GM19238 (cell line): ENCODE data around the gene MAP3K14.
A peak's percentile ranks its signal among the peaks of the same experiment; 100 is the strongest.

Experiments
- DNase-seq: peaks from one replicate; pipeline ENCODE4 v3.0.0; 2011; ENCODE audit warnings: low spot score; ENCODE audit not compliant: insufficient read length

Gene MAP3K14

DNA sequence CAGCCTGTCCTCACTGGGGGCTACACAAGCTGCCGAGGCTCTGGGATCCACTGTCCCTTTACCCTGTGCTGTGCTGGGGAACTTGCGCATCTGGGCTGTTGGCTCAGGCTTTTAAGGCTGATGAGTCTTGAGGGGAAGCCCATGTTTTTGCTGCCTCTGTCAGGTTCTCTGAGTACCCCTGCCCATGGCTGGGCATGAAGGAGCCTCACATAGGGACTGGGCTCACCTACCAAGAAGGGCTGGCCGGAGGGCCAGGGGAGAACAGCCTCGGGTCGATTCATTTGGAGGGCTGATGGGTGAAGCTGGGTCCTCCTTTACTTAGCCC is 80.6 kb downstream of the MAP3K14 start:
- DNase-seq = no peak

DNA sequence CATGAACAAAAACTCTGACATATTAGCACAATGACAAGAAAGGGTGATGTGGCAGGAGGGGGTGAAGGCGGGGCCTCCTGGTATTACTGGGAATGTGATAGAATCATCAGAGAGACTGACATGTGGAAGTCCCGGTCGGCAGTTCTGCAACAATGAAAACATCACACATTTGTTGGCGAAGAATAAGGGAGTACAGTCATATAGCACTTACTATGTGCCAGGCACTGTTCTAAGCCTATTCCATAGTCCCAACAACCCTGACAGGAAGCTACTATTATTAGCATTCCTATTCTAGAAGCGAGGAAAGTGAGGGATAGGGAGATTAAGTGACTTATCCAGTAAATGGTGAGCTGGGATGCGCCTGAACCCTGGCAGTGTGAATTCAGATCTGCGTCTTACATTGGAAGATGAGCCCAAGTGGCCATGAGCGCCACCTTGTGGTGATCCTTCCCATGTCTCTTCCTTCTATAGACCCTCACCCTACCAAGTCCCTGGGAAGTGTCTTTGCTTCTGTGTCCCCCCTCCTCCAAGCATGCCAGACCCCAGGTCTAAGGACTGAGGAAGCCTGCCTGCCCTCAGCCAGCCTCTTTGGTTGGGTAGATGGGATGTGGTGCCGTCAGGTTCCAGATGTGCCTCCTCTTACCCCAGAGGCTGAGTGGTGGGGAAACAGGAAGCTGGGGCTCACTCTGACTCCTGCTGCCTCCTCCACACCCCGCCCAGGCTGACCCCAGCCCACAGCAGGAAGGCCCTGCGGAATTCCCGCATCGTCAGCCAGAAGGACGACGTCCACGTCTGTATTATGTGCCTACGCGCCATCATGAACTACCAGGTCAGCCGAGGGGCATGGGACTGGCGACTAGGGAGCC is 81.2 kb downstream of the MAP3K14 start:
- DNase-seq = peak; percentile 77

DNA sequence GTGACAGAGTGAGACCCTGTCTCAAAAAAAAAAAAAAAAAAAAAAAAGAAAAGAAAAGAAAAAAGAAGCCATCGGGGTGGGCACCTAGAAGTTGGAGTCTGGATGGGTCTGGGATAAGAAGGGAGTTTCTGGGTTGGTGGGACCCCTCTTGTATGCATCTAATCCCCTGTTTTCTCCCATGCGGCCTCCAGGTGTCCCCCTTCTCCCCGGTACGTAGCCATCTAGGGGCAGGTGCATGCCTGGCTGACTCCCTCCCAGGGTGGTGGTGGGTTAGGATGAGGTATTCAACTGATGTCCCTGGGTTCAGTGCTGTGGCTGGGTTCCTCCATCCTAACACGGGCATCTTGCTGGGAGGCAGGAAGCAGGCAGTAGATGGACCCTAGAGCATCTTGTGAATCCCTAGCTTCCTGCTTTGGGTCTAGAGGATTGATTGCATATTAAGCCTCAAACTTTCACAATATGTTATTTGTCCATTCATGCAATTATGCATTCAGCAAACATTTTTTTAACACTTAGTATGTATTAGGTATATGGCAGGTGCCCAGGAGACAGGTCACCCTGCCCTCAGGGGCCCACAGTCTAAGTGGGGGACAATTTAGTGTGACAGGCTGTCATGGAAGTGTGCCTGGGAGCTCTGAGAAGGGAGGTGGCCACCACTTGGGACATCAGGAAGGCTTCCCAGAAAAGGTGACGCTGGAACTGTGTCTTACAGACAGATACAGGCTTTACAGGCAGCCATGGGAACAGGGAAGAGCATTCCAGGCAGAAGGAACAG is 82.0 kb downstream of the MAP3K14 start:
- peak; percentile 66 for DNase-seq

DNA sequence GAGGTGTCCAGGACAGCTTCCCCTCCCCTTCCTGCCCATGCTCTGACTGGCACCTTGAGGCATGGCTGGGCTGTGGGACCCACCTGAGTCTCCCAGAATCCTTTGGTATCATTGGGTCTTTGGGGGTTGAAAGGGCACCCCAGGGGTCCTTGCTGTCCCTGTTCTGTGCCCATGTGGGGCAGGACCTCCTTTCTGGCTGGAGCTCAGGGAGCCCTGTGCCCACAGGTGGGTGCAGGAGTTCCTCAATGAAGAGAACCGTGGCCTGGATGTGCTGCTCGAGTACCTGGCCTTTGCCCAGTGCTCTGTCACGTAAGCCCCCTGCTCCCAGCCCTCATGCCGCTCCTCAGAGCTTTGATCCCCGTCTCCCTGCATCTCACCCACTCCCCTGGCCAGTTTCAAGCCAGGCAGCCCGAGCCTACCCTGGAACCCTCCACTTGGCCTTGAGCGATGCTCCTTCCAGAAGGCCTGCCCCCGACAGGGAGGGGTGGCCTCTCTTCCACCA is 83.3 kb downstream of the MAP3K14 start:
- no peak for DNase-seq

DNA sequence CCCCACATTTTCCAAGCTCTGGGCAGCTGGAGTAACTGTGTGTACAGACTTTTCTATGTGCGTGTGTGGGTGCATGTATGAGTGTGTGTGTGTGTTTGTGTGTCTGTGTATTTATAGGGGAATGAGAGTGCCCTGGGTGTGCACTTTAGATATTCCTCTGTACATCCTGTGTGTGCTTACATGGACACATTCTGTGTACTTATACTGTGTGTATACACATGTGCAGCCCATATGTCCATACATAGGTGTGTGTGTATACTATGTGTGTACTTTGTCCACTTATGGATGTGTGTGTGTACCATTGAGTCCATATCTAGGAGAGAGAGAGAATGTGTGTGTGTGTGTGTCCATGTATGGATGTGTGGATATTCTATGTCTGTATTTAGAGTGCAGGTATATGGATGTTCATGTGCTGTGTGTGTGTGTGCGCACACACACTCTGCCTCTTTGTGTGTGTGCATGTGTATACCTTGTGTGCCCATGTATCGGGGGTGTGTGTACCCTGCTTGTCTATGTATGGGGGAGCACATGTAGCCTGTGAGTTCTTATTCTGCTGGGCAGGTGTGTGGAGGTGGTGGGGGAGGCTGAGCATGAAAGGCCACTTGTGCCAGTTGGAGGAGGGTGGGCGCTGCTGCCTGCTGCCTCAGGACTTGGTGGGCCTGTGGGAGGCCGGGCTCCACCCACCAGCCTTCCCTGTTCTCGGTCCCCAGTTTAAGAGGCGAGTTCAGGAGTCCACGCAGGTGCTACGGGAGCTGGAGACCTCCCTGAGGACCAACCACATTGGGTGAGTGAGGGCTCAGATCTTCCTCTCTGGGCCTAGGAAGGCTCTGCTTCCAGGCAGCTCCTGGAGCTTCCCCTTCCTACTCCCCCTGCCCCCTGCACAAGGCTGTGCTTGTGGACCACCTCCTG is 84.1 kb downstream of the MAP3K14 start:
- no peak for DNase-seq

DNA sequence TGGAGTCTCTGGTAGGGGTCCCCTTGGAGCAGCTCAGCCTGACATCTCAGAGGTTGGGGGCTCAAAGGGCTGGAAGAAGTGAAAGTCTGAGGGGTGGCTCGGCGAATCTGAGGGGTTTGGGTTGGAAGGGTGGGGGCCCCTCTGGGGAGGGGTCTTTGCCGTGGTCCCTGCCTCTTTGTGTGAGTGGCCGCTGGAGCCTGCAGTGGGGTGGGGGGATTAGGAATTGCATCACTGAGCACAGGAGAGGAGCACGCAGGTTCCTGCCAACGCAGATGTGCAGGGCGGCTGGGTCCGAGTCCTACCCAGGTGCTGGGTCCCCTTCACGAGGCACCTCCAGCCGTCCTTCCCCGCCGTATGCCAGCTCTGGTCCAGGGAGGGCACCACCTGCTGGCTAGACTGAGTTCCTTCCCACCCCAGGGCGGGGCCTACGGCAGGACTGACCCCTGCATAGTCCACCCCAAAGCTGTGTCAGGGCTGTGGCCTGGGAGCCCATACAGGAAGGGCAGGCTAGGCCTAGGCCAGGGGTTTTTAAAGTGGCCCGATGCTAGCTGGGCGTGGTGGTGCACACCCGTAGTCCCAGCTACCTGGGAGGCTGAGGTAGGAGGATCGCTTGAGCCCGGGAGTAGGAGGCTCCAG is 85.2 kb downstream of the MAP3K14 start:
- DNase-seq = no peak

DNA sequence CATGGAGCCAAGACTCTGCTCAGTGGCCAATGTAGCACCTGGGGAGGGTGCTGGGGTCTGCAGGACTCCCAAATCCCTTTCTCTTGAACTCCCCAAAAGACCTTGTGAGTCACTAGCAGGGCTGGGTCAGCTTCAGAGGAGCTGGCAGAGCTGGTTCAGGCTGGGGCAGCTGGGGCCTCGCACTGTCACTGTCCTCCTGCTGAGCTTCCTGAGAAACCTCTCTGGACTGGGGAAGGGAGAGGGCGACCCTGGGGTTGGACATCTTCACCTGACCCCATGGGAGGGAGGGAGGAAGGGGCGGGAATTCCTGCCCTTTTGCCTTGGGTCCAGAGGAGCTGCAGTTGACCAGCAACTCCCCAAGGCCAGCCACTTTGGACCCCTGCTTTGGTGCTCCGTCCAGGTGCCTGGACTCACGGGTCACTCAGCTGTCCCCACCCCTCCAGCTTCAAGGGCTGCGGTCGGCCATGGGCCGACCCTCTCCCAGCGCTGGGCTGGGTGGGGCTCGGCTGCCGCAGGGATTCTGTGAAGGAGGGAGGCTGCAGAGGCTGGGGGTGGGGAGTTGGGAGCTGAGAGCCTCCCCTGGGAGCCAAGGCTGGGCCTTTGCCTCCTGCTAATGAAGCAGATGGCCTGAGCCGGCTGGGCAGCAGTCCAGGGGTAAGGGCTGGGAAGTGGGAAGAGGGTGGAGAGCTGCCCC is 85.9 kb downstream of the MAP3K14 start:
- DNase-seq = no peak

DNA sequence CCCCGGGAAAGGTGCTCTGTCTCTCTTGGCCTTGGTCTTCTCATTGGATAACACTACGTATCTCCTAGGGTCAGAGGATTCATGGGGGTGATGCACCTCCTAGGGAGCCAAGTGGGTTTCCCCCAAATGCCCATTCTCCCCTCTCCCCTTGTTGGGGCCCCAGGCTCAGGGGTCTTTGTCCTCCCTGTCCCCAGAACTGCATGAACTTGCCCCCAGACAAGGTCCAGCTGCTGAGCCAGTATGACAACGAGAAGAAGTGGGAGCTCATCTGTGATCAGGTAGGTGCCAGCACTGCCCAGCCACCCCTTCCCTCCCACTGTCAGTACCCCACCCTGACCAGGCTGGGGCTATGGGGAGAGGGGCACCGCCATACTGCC is 86.4 kb downstream of the MAP3K14 start:
- no peak for DNase-seq

DNA sequence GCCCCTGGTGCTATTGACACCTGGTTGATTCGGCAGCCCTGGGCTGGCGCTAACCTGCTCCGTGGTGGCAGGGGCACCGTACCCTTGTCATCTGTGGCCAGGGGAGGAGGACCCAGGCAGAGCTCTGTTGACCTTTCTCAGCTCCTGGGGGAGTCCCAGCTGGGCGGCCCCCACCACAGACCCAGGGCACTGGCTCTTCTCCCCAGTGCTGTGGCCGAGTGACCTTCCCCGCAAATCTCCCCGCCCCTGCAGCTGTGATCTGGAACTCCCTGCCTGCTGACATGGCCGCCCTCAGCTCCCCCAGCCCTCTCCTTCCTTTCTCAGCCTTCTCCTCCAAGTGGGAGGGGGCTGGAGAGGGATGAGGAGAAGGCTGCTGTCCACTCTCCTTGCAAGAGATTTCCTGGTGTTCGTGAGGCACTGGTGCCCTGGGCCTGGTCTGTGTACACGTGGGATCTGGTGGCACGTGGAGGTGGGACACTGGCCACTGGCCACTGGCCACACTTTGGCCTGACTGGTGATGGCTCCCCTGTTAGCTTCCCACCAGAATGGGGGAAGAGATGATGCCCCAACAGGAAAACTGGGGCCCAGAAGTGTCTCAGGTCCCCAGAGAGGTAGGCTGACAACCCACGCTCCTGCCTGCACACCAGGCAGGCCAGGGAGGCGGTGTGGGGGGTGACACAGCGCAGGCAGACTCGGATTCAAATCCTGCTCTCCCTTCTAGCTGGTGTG is 87.0 kb downstream of the MAP3K14 start:
- no peak for DNase-seq

DNA sequence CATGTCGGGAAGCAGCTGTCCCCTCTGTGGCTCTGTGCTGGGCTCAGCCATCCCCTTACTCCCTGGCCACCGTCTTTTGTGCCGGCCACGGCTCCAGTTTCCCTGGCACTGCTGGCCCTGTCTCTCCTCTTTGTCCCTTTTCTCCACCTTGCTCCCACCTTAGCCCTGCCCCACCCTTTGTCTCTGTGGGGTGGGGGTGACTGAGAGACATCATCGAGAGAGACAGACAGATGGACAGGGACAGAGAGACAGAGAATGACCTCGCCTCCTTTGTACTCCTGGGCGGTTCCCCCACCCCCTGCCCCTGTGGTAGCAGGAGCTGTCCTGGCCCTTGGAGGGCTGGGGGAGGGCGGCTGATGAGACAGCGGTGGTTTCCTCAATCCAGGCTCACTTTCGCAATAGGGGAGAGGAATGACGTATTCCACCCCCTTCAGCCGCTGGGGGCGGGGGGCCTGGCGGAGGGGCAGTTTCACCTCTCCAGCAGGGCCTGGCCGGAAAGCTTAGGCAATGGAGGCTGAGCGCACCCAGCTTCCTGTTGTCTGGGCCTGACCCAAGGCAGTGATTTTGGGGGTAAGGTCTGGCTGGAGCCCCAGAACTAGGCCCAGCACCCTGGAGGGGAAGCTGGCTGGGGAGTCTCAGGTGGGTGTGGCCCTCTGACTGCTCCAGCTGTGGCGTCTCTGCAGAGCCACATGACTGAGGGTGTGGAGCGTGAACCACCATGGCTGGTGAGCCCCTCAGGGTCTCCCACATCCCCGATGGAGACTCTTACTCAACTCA is 87.9 kb downstream of the MAP3K14 start:
- peak; percentile 83 for DNase-seq

DNA sequence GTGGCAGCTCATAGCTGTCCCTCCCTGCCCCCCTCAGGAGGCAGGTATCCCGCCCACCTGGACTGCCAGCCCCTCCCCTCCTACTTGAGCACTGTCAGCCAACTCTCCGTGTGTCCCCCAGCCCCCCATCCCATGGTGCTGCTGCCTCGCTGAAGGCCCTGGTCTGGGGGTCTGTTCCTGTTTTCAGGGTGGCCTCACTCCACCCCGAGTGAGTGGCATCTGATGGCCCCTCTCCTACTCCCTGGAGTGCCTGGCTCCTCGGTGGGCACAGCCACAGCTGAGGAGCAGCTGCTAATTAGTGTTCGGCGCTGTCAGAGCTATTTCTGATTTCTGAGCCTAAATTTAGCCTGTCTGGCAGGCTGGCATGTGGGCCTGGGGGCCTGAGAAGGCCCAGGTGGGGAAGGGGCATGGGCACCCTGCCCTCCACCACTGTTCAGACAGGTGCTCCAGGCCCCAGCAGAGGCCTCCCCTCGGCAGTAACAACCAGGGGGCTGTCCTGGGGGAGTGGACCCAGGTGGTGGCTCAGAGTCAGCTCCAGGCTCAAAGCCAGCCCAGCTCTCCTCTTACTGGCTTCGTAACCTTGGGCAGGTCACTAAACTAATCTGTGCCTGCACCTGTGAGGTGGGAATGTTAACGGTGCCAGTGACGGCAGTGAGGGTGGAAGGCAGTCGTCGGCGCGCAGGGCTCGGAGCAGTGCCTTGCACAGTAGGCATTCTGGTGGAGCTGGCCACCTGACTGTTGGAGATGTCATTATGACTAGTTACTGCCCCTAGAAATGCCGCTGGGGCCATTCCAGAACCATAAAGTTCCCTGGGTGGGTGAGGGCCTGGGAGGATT is 88.7 kb downstream of the MAP3K14 start:
- DNase-seq = peak; percentile 7

DNA sequence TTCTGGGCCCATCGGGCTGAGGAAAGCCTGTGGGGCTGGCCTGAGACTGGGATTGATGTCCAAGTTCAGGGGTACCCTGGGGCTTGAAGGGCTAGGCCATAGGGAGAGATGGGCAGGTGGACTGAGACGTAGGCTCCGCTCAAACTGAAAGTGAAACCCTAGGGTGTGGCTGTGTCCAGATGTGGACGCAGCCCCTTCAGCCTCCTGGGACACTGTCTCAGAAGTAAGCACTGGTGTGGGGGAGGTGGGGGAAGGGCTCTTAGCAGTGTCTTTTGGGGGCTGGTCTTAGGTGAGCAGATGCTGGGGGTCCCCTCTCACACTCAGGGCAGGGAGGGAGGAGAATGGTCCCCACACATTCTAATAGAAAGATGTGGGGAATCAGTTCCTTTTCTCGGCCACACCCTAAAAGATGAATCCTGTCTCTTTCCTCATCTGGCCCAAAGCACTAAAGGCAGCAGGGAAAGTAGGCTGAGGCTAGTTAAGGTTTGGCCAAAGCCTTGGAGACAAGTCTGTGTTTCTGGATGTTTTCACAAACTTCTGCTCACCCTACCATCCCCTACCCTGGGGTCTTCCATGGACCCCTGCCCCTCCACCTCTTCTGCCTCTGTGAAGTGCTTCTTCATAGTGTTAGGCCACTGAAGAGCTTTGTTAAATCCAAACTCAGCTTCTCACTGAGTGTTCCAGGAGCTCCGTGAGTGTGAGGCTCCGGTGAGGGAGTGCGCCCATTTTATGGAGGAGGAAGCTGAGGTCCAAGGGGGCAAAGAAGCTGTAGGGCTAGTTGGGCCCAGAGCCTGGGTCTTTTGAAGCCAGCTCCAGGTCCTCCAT is 89.5 kb downstream of the MAP3K14 start:
- peak; percentile 64 for DNase-seq

DNA sequence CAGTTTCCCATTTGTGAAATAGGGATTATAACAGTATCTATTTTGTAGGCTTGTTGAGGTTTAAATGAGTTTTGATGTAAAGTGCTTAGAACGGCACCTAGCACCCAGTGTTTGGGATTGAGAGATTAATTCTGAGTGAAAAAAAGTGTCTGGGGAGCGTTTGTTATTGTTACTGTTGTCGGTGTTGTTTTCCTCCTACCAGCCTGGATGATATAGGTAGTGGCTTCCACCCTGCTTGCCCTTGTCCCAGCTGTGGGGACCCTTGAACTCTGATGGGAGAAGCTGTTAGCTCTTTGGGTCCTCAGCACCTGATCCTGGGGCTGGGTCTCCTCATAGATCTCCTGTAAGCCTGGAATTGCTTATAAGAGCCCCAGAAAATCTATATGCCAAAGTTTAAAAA is 90.2 kb downstream of the MAP3K14 start:
- no peak for DNase-seq

DNA sequence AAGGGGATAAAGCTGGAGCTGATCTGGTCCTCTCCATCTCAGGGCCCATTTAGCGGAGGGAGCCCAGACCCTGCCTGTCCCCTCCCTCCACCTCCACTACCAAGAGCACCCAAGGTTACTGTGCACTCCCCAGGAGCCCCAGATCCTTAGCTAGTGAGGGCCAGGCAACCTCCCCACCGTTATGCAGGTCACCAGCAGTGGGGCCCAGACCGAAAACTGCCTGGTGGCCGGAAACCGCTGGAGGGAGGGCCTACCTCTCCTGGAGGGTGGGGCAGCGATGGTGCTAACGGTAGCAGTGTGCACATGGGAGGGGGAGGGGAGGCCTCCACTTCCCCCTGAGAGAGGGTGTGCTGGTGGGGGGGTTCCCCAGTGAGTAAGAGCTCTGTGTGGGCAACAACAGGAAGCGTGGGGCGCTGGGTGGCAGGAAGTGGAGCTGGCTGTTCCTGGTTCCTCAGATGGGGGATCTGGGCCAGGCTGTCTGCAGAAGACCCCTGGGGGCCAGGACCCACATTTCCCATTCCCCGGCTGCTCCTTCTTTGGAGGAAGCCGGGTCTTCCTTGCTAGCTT is 90.8 kb downstream of the MAP3K14 start:
- peak; percentile 88 for DNase-seq

DNA sequence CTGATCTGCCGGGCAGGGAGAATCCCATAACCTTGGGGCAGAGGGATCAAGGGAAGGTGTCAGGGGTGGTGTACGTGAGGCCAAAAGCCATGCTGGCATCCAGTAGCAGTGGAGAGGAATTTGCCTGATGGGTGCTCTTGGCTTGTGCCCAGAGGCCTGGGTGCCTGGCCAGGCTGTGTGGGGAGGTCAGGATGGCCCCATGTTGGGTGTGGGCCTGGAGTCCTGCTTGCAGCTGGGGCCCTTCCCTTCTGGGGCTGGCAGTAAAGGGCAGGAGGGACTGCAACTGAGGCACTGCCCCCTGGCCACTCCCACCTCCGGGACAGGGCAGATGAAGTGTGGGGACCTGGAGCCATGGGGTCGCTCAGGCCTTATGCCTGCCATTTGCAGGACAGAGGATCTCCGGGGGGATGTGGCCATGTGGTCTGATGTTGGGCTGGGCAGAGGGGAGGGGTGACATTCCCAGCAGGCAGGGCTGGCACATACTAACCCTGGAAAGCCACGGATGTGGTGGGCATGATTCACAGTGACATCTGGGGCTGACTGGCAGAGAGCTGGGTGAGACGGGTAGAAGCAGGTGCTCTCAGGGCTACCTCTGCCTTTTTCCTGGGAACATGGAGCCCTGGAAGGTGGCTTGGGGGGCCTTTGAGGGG is 91.6 kb downstream of the MAP3K14 start:
- peak; percentile 5 for DNase-seq

DNA sequence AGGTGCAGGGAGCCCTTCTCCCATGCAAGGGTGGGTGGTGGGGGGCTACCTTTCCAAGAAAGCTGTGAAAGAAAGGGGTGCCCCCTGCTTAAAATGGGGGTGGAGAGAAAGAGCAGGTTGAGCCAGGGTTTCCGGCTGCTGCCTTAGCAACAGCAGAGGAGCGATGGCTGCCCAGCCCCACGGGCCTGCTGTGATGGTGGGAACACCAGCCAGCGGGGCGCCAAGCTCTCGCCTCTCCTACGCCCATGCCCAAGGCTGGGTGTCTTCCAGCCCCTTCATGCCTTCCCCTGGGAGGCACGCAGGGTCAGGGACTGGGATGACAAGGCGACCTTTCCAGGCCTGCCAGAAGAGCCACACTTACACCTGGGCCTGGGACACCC is 92.2 kb downstream of the MAP3K14 start:
- DNase-seq = peak; percentile 4
